MCF 10A (cell line): ENCODE measurements around the gene PTPRT. TPM values are rescaled to one million over a fixed set of nuclear protein-coding genes. Genes with fewer than 3 reads are reported as not detected.

Source experiments
- BruUV-seq: library from RNA; stranded (reverse); fragments of 400-500 nt; replicated peaks from 2 replicates; lab custom pipeline; 2021; lab: Mats Ljungman, UMichigan
- CTCF ChIA-PET: fragments of 300-600 bp; sonication (Branson Sonifier 250); formaldehyde crosslinking; extraction: SDS; loops from one replicate; lab custom pipeline; 2021; ENCODE audit warnings: antibody characterized with exemption, inconsistent platforms; lab: Yijun Ruan, JAX
- POLR2A ChIA-PET: fragments of 300-600, 350-650 bp; sonication (Branson Sonifier 250); formaldehyde crosslinking; extraction: SDS; loops from one replicate; lab custom pipeline; 2020; ENCODE audit warnings: antibody characterized with exemption, inconsistent platforms; lab: Yijun Ruan, JAX
- DNase-seq: peaks from one replicate; pipeline ENCODE4 v3.0.0-alpha.2; 2018; ENCODE audit not compliant: unreplicated experiment
- H3K27ac Mint-ChIP-seq: one replicate; pipeline ENCODE4 v1.8.0; 2022; ENCODE audit warnings: mild to moderate bottlenecking, low read depth, mixed read lengths; ENCODE audit not compliant: unreplicated experiment
- H3K27me3 Mint-ChIP-seq: one replicate; pipeline ENCODE4 v1.8.0; 2022; ENCODE audit warnings: mixed read lengths; ENCODE audit not compliant: insufficient read depth, unreplicated experiment
- H3K36me3 Mint-ChIP-seq: one replicate; pipeline ENCODE4 v1.8.0; 2022; ENCODE audit warnings: mild to moderate bottlenecking, moderate library complexity, mixed read lengths; ENCODE audit not compliant: insufficient read depth, unreplicated experiment
- H3K4me1 Mint-ChIP-seq: one replicate; pipeline ENCODE4 v1.8.0; 2022; ENCODE audit warnings: mixed read lengths; ENCODE audit not compliant: insufficient read depth, unreplicated experiment
- H3K4me3 Mint-ChIP-seq: one replicate; pipeline ENCODE4 v1.8.0; 2022; ENCODE audit warnings: mild to moderate bottlenecking, moderate library complexity, mixed read lengths; ENCODE audit not compliant: unreplicated experiment
- H3K9me3 Mint-ChIP-seq: one replicate; pipeline ENCODE4 v1.8.0; 2022; ENCODE audit warnings: mixed read lengths; ENCODE audit not compliant: unreplicated experiment
- intact Hi-C: fragments of 100-400 bp; cut with micrococcal nuclease; formaldehyde crosslinking; loops from 2 replicates; pipeline ENCODE4 v1.14.1; 2022
- total RNA-seq: library from RNA; stranded (reverse); gene quantifications from 2 replicates; pipeline ENCODE4 v1.2.3, GENCODE V29; 2022
- TF ChIP-seq, protein P1 (sequence below): fragments of 200-600 bp; IDR thresholded peaks from one replicate; pipeline ENCODE4 v1.8.0; 2022; ENCODE audit warnings: antibody characterized with exemption, mild to moderate bottlenecking; ENCODE audit not compliant: unreplicated experiment

Gene PTPRT
- total RNA-seq, 1 experiment from 2014 or later = not detected

DNA sequence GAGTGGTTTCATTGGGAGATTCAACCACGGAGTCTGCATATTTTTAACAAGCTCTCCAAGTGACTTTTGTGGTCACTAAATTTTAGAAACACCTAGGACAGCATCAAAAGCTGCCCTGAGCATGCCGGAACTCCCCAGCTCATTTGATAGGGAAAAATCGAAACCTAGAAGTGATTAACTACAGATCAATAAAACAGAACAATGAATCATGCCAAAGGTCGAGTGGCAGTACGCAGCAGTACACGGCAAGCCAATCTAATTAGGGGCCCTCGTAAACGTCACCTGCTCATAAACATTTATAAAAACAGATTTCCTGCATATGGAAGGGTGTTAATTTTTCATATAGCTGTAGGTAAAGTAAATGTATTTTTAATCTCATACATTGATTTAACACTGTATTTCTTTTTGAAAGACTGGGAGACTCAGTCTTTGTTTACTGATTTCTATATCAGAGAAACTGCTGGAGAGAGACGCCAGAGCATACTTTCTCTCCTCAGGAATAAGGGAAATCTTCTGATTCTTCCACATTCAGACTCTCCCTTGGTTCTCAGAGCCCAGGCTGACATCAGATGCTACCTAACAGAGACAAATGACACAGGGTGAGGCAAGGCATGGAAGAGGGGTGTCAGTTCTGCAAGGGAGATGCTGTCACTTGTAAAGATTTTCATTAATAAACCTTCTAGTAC lies 232.5 kb downstream of the PTPRT start:
- POLR2A ChIA-PET = no interaction called here
- BruUV-seq = no TSS peak
- intact Hi-C loops = no loop called here
- H3K36me3 Mint-ChIP-seq = peaks cover 12% of the 10 kb centered on the region
- H3K9me3 Mint-ChIP-seq = peaks cover 31% of the 10 kb centered on the region
- no peak overlapping the region for H3K4me3 Mint-ChIP-seq
- H3K4me1 Mint-ChIP-seq = no peaks in the 10 kb centered on the region
- CTCF ChIA-PET = no interaction called here
- DNase-seq = no peak
- TF ChIP-seq, protein P1, sequence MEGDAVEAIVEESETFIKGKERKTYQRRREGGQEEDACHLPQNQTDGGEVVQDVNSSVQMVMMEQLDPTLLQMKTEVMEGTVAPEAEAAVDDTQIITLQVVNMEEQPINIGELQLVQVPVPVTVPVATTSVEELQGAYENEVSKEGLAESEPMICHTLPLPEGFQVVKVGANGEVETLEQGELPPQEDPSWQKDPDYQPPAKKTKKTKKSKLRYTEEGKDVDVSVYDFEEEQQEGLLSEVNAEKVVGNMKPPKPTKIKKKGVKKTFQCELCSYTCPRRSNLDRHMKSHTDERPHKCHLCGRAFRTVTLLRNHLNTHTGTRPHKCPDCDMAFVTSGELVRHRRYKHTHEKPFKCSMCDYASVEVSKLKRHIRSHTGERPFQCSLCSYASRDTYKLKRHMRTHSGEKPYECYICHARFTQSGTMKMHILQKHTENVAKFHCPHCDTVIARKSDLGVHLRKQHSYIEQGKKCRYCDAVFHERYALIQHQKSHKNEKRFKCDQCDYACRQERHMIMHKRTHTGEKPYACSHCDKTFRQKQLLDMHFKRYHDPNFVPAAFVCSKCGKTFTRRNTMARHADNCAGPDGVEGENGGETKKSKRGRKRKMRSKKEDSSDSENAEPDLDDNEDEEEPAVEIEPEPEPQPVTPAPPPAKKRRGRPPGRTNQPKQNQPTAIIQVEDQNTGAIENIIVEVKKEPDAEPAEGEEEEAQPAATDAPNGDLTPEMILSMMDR = no peak
- H3K27me3 Mint-ChIP-seq = no peaks in the 10 kb centered on the region
- no peak overlapping the region for H3K27ac Mint-ChIP-seq

DNA sequence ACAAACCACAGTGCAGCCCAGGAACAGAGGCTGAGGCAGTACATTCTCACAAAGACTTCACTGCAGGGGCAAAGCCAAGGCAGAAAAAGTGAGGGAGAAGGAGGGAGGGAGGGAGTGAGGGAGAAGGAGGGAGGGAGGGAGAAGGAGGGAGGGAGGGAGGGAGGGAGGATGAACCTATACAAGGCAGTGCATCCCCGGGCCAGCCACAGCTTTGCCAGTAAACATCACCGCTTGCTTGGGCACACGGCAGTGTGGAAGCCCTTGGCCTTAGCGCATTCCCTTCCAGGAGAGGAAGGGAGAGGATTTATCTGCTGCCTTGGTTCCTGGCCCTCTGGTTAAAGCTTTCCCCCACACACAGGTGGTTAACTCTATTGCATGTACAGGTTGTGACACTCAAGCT lies 234.0 kb downstream of the PTPRT start:
- Mint-ChIP-seq H3K4me3 (no peak overlapping the region), H3K4me1 (no peaks in the 10 kb centered on the region), H3K27ac (no peak overlapping the region), H3K9me3 (peaks cover 28% of the 10 kb centered on the region), H3K27me3 (no peaks in the 10 kb centered on the region), H3K36me3 (peaks cover 6% of the 10 kb centered on the region)
- CTCF ChIA-PET = no interaction called here
- no peak for DNase-seq
- no TSS peak for BruUV-seq
- POLR2A ChIA-PET = no interaction called here
- intact Hi-C loops = no loop called here
- TF ChIP-seq, protein P1 = no peak

DNA sequence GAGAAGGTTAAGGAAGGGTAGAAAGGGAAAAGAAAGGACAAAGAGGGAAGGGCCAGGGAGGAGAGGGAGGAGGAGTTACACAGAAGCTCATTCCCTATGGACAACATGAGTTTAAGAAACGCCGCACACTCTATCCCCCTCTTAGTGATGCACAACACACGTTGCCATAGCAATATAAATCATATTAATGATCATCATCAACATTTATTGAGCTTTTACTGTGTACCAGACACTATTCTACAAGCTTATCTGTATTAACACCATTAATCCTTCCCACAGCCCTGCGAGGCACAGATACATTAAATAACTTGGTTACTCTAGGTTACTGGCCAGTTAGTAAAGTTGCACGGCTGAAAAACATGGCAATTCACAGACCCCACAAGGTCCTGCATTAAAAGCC lies 234.8 kb downstream of the PTPRT start:
- H3K4me1 Mint-ChIP-seq = no peaks in the 10 kb centered on the region
- DNase-seq = no peak
- no peak overlapping the region for H3K4me3 Mint-ChIP-seq
- CTCF ChIA-PET = no interaction called here
- intact Hi-C loops = no loop called here
- no TSS peak for BruUV-seq
- POLR2A ChIA-PET = no interaction called here
- H3K27ac Mint-ChIP-seq = no peak overlapping the region
- no peaks in the 10 kb centered on the region for H3K27me3 Mint-ChIP-seq
- peaks cover 1% of the 10 kb centered on the region for H3K36me3 Mint-ChIP-seq
- peaks cover 23% of the 10 kb centered on the region for H3K9me3 Mint-ChIP-seq
- TF ChIP-seq, protein P1 = no peak

DNA sequence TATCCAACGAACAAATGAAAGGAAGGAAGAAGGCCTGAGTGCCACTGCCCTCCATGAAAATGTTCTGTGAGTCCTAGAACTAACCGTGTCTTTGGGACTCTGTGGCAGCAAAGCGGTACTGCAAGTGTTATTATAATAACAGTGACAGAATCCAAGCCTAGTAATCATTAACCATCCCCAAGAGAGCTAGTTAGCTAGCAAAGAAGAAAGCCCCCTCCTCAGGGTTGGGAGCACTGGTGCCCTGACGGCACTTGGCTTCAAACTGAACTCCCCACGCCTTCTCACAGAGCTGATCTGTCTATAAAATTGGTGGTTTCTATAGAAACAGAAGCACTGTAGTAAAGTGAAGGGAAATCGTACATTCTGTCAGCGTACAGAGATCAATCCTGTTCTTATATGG lies 239.8 kb downstream of the PTPRT start:
- DNase-seq = no peak
- peaks cover 51% of the 10 kb centered on the region for H3K9me3 Mint-ChIP-seq
- no TSS peak for BruUV-seq
- no peaks in the 10 kb centered on the region for H3K4me1 Mint-ChIP-seq
- H3K27me3 Mint-ChIP-seq = no peaks in the 10 kb centered on the region
- ChIA-PET POLR2A (no interaction called here), CTCF (no interaction called here)
- no peak overlapping the region for H3K4me3 Mint-ChIP-seq
- H3K36me3 Mint-ChIP-seq = no peaks in the 10 kb centered on the region
- TF ChIP-seq, protein P1 = no peak
- H3K27ac Mint-ChIP-seq = no peak overlapping the region
- intact Hi-C loops = no loop called here
